Suprapubic skin (tissue), 3 donors: Measurements from ENCODE around the gene TRAT1.

Source experiments
- EP300 ChIP-seq: sonication (generic); formaldehyde crosslinking; IDR thresholded peaks from one replicate; pipeline ENCODE4 v1.6.1; 2017; ENCODE audit warnings: antibody characterized with exemption
- TF ChIP-seq, protein P1 (sequence below), 2 donors: fragments of 200-600 bp in 1 of 2; fragments of 450-650 bp in 1 of 2; sonication (generic) in 1 of 2; IDR thresholded peaks; one replicate each; pipeline ENCODE4 v1.5.1; 2016 to 2019; ENCODE audit warnings: antibody characterized with exemption in 2 of 2, mild to moderate bottlenecking in 1 of 2, moderate library complexity in 1 of 2

- TF ChIP-seq, protein P1, sequence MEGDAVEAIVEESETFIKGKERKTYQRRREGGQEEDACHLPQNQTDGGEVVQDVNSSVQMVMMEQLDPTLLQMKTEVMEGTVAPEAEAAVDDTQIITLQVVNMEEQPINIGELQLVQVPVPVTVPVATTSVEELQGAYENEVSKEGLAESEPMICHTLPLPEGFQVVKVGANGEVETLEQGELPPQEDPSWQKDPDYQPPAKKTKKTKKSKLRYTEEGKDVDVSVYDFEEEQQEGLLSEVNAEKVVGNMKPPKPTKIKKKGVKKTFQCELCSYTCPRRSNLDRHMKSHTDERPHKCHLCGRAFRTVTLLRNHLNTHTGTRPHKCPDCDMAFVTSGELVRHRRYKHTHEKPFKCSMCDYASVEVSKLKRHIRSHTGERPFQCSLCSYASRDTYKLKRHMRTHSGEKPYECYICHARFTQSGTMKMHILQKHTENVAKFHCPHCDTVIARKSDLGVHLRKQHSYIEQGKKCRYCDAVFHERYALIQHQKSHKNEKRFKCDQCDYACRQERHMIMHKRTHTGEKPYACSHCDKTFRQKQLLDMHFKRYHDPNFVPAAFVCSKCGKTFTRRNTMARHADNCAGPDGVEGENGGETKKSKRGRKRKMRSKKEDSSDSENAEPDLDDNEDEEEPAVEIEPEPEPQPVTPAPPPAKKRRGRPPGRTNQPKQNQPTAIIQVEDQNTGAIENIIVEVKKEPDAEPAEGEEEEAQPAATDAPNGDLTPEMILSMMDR (IDR thresholded peaks at IDR 0.05), result no peak
- no peak for TF ChIP-seq EP300
Observed at GRCh38 chr3:108838436-108838835, 15.8 kb downstream of the TRAT1 start.
